ENCODE data around the gene TNFRSF4.

TNFRSF4 gene

GRCh38 chr1:1171161-1171545, 42.8 kb downstream of the TNFRSF4 start:
- H3F3A ChIP-seq (ENCODE audit: insufficient read depth, low read length), result no peaks in the 10 kb centered on the region
- no peaks in the 10 kb centered on the region for H3K36me3 ChIP-seq (ENCODE audit: insufficient read depth, low read length)
- no peak overlapping the region for H3K4me2 ChIP-seq (ENCODE audit: low read length)
- H4K20me1 ChIP-seq (ENCODE audit: insufficient read depth, low read length), result no peaks in the 10 kb centered on the region
- H3K79me2 ChIP-seq (ENCODE audit: insufficient read depth, low read length), result no peaks in the 10 kb centered on the region
- no peaks in the 10 kb centered on the region for H3K4me1 ChIP-seq (ENCODE audit: insufficient read depth, low read length, severe bottlenecking)
- H3K9ac ChIP-seq (ENCODE audit: low read length), result no peak overlapping the region
- H3K4me3 ChIP-seq (ENCODE audit: low read depth, low read length, poor library complexity, severe bottlenecking), result no peak overlapping the region
- H3K27ac ChIP-seq (ENCODE audit: low read depth, low read length, poor library complexity, severe bottlenecking), result no peak overlapping the region
- no peak overlapping the region for H2AFZ ChIP-seq (ENCODE audit: low read length)
- no peaks in the 10 kb centered on the region for H3K9me2 ChIP-seq (ENCODE audit: low read depth, low read length)
- TF ChIP-seq EZH2 (IDR thresholded peaks at IDR 0.05; ENCODE audit: borderline replicate concordance, low read length), result no peak
- TF ChIP-seq CTCF (IDR thresholded peaks at IDR 0.05; ENCODE audit: low read length), result no peak
- H3K27me3 ChIP-seq (ENCODE audit: insufficient read depth, low read length), result no peaks in the 10 kb centered on the region; the same call in 1 of the 2 replicates
- H3K9me3 ChIP-seq (ENCODE audit: low read length), result no peaks in the 10 kb centered on the region

DNA sequence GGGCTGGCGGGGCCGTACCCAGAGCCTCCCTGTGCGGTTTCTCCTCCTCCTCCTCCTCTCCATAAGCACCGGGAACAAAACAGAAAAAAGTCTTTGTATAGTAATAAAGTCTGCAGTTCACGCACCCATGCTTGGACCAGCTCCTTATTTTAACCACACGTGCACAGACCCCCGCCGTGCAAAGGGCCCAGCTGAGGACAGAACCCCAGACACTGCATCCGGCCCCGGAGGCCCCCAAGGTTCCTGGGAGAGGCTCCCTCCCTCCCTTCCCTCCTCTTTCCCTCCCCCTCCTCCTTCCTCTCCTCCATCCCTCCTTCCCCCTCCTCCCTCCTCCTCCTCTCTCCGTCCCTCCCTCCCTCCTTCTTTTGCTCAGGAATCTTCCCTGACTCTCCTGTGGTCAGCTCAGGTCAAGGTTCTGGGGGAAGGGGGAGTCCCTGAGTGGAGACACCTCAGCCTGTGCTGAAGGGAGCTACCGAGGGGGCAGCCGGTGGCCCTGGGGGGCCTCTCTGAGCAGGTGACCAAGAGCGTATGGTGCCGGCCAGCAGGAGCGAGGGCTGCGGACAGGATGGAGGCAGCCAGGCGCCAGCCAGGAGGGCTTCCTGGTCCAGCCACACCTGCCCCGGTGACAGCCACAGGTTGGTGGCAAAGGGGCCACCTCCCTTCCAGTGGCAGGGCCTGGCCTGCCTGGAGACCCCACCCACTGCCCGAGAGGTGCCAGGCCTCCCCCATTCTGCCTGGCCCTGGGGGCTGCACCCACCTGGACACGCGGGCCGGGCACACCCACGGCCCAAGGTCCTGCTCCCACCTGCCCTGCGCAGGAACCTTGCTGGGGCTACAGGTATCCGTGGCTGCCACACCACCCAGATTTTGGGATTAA, 43.5 kb downstream of the TNFRSF4 start:
- H3K4me1 ChIP-seq (ENCODE audit: insufficient read depth, low read length, severe bottlenecking), result no peaks in the 10 kb centered on the region

DNA sequence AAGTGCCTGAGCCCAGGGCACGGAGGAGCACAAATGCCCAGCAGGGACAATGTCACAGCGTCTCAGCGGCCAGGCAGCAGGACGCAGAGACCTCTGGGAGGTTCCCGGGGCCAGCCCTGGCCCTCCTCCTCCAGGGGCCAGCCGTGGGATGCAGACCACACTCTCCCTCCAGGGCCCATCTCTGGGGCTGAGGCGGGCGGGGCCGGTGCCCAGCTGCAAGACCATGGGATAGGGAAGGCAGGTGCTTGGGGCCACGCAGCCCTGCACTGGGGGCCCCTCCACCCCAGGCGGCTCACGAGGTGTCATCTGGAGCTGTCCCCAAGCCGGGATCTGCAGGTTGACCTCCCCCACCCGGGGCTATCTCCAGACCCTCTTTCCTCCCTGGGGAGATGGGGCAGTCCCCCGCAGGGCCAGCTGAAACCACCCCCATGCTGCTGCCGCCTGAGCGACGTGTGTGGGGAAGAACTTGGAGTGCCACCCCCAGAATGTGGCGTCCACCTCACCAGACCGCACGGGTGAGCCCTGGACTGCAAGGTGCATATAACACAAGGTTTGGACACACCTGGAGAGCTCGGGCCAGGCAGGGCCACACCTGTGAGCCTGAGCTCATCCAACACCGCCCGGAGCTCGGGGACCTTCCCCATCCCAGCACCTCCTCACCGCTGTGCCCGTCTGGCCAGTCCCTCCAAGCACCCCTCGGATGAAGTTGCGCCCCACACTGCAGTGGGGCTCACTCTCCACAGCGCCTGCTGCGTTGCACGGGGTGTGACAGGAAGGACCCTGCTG, 44.3 kb downstream of the TNFRSF4 start:
- Histone ChIP-seq H3K4me1 (ENCODE audit: insufficient read depth, low read length, severe bottlenecking) (no peaks in the 10 kb centered on the region), H3K9ac (ENCODE audit: low read length) (no peak overlapping the region), H3F3A (ENCODE audit: insufficient read depth, low read length) (no peaks in the 10 kb centered on the region), H4K20me1 (ENCODE audit: insufficient read depth, low read length) (no peaks in the 10 kb centered on the region), H3K4me3 (ENCODE audit: low read depth, low read length, poor library complexity, severe bottlenecking) (no peak overlapping the region), H3K27me3 (ENCODE audit: insufficient read depth, low read length) (peaks cover 2% of the 10 kb centered on the region), H2AFZ (ENCODE audit: low read length) (no peak overlapping the region), H3K4me2 (ENCODE audit: low read length) (no peak overlapping the region), H3K79me2 (ENCODE audit: insufficient read depth, low read length) (no peaks in the 10 kb centered on the region), H3K9me3 (ENCODE audit: low read length) (no peaks in the 10 kb centered on the region), H3K27ac (ENCODE audit: low read depth, low read length, poor library complexity, severe bottlenecking) (no peak overlapping the region), H3K9me2 (ENCODE audit: low read depth, low read length) (no peaks in the 10 kb centered on the region), H3K36me3 (ENCODE audit: insufficient read depth, low read length) (no peaks in the 10 kb centered on the region)
- TF ChIP-seq EZH2 (IDR thresholded peaks at IDR 0.05; ENCODE audit: borderline replicate concordance, low read length) (no peak), CTCF (IDR thresholded peaks at IDR 0.05; ENCODE audit: low read length) (no peak)

More for the DNA sequence above, 43.5 kb downstream of the TNFRSF4 start:
- Histone ChIP-seq H3K9me2 (ENCODE audit: low read depth, low read length) (no peaks in the 10 kb centered on the region), H3K27me3 (ENCODE audit: insufficient read depth, low read length) (no peaks in the 10 kb centered on the region; the same call in 1 of the 2 replicates), H3K36me3 (ENCODE audit: insufficient read depth, low read length) (no peaks in the 10 kb centered on the region), H3F3A (ENCODE audit: insufficient read depth, low read length) (no peaks in the 10 kb centered on the region), H3K4me3 (ENCODE audit: low read depth, low read length, poor library complexity, severe bottlenecking) (no peak overlapping the region), H3K27ac (ENCODE audit: low read depth, low read length, poor library complexity, severe bottlenecking) (no peak overlapping the region), H3K9ac (ENCODE audit: low read length) (no peak overlapping the region), H3K79me2 (ENCODE audit: insufficient read depth, low read length) (no peaks in the 10 kb centered on the region), H2AFZ (ENCODE audit: low read length) (no peak overlapping the region), H3K4me2 (ENCODE audit: low read length) (no peak overlapping the region), H3K9me3 (ENCODE audit: low read length) (no peaks in the 10 kb centered on the region), H4K20me1 (ENCODE audit: insufficient read depth, low read length) (no peaks in the 10 kb centered on the region)
- TF ChIP-seq CTCF (IDR thresholded peaks at IDR 0.05; ENCODE audit: low read length), result no peak
- TF ChIP-seq EZH2 (IDR thresholded peaks at IDR 0.05; ENCODE audit: borderline replicate concordance, low read length), result no peak

Data from OCI-LY1 (cell line).